Measurements from ENCODE around the gene SLC45A1.

The SLC45A1 gene

GRCh38 chr1:8368956-8369639, 51.2 kb downstream of the SLC45A1 start:
- no peak for TF ChIP-seq CTCF (conservative IDR thresholded peaks at IDR 0.05; ENCODE audit: low read depth, low read length)
- Histone ChIP-seq H3K4me3 (IDR thresholded peaks at IDR 0.05; ENCODE audit: insufficient read depth, low read depth, low read length) (no peak overlapping the region), H3K4me1 (ENCODE audit: low read depth, poor library complexity, severe bottlenecking) (no peaks in the 10 kb centered on the region), H4K20me1 (ENCODE audit: insufficient read depth) (peaks cover 6% of the 10 kb centered on the region; the same call in 1 of the 2 replicates), H3K9ac (no peak overlapping the region), H2AFZ (ENCODE audit: low read depth) (no peak overlapping the region), H3K36me3 (ENCODE audit: insufficient read depth) (no peaks in the 10 kb centered on the region), H3K27ac (no peak overlapping the region), H3K79me2 (ENCODE audit: insufficient read depth, low read depth) (no peaks in the 10 kb centered on the region), H3K4me2 (no peak overlapping the region), H3K27me3 (ENCODE audit: insufficient read depth, low read depth) (no peaks in the 10 kb centered on the region)

DNA sequence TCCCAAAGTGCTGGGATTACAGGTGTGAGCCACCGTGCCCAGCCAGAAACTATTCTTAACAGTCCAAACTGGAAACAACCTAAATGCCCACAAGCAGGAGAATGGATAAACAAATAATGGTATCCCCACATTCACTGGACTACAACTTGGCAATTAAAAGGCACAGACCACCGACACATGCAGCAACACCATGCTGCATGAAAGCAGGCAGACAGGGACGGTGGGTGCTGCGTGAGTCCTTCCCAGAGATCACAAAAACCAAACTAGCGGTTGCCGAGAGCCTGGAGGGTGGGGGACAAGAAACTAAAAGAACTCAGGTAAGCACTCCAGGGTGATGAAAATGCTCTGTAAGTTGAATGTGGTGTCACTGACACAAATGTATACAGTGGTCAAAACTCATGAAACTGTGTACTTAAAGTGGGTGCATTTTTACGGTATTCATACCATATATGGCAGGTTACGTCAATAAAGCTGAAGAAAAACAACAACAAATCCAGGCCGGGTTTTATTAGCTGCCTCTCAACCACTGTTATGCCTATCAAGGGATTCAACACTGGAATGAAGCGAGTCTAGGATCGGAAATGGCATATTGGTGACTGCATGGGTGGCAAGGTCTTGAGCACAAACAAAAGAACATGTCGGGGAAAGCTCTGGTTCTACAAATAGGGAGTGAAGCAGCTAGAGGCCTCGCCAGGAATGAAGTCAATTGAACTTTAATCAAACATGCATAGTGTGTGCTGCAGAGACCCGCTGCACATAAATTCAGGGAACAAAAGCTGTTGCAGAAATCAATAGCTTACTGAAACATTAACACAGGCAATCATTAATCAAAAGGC, 52.4 kb downstream of the SLC45A1 start:
- Histone ChIP-seq H3K4me2 (no peak overlapping the region), H3K36me3 (ENCODE audit: insufficient read depth) (no peaks in the 10 kb centered on the region), H3K27me3 (ENCODE audit: insufficient read depth, low read depth) (no peaks in the 10 kb centered on the region), H4K20me1 (ENCODE audit: insufficient read depth) (peaks cover 6% of the 10 kb centered on the region; the same call in 1 of the 2 replicates), H3K27ac (no peak overlapping the region), H3K79me2 (ENCODE audit: insufficient read depth, low read depth) (no peaks in the 10 kb centered on the region), H3K4me3 (IDR thresholded peaks at IDR 0.05; ENCODE audit: insufficient read depth, low read depth, low read length) (no peak overlapping the region), H3K4me1 (ENCODE audit: low read depth, poor library complexity, severe bottlenecking) (no peaks in the 10 kb centered on the region), H3K9ac (no peak overlapping the region), H2AFZ (ENCODE audit: low read depth) (no peak overlapping the region)
- no peak for TF ChIP-seq CTCF (conservative IDR thresholded peaks at IDR 0.05; ENCODE audit: low read depth, low read length)

DNA sequence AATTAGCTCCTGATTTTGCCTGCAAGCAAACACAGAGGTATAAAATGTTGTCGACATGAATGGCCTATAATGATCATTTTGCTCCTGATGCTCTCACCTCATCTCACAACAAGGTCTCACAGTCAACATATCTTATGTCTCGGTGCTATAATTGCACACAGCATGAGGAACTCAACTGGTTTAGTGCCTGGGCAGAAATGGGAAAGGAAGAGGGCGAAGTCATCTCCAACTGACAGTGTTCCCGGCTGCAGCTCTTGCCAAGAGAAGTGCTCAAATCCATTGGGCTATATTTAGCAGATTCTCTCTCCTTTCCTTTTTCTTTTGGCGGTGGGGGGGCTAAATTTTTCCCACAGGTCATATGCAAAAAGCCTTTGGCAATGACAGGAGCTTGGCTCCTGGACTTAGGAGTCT, 53.0 kb downstream of the SLC45A1 start:
- Histone ChIP-seq H4K20me1 (ENCODE audit: insufficient read depth) (peaks cover 6% of the 10 kb centered on the region; the same call in 1 of the 2 replicates), H3K27ac (no peak overlapping the region), H3K4me2 (no peak overlapping the region), H3K79me2 (ENCODE audit: insufficient read depth, low read depth) (no peaks in the 10 kb centered on the region), H3K9ac (no peak overlapping the region), H3K27me3 (ENCODE audit: insufficient read depth, low read depth) (no peaks in the 10 kb centered on the region), H2AFZ (ENCODE audit: low read depth) (no peak overlapping the region), H3K4me3 (IDR thresholded peaks at IDR 0.05; ENCODE audit: insufficient read depth, low read depth, low read length) (no peak overlapping the region), H3K36me3 (ENCODE audit: insufficient read depth) (no peaks in the 10 kb centered on the region), H3K4me1 (ENCODE audit: low read depth, poor library complexity, severe bottlenecking) (no peaks in the 10 kb centered on the region)
- TF ChIP-seq CTCF (conservative IDR thresholded peaks at IDR 0.05; ENCODE audit: low read depth, low read length): no peak

DNA sequence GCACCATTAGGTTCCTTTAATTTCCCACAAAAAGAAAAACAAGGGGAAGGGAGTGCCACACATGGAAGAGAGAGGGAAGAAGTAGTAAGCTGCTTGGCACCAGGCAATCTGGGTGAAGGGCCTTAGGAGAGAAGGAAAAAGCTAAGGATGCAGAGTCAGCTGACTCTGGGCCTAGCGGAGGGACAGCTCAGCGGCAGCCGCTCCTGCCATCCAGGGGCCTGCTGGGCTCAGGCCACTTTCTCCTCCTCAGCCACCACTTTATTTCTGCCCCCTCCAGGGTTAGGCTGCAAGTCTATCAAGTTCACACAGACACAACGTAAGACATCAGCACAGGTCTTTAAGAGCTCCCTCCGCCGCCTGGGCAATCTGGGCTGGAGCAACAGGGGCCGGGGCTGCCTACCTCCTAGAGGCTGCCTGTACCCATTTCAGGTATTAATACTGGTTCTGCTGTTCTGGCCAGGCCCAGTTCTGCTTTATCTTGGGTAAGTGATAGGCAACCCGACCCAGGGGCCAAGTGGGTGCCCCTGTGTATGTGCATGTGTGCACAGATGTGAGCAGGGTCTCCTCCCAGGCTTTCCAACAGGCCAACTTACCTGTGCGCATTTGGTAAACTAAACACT, 53.6 kb downstream of the SLC45A1 start:
- no peak for TF ChIP-seq CTCF (conservative IDR thresholded peaks at IDR 0.05; ENCODE audit: low read depth, low read length)
- Histone ChIP-seq H3K79me2 (ENCODE audit: insufficient read depth, low read depth) (no peaks in the 10 kb centered on the region), H4K20me1 (ENCODE audit: insufficient read depth) (peaks cover 6% of the 10 kb centered on the region; the same call in 1 of the 2 replicates), H3K4me1 (ENCODE audit: low read depth, poor library complexity, severe bottlenecking) (no peaks in the 10 kb centered on the region), H3K9ac (no peak overlapping the region), H3K27ac (no peak overlapping the region), H2AFZ (ENCODE audit: low read depth) (no peak overlapping the region), H3K4me2 (no peak overlapping the region), H3K4me3 (IDR thresholded peaks at IDR 0.05; ENCODE audit: insufficient read depth, low read depth, low read length) (no peak overlapping the region), H3K36me3 (ENCODE audit: insufficient read depth) (no peaks in the 10 kb centered on the region), H3K27me3 (ENCODE audit: insufficient read depth, low read depth) (no peaks in the 10 kb centered on the region)
